ENCODE data around the gene OR10D3.

- TF ChIP-seq EP300 (IDR thresholded peaks at IDR 0.05) (no peak), CTCF (IDR thresholded peaks at IDR 0.05) (no peak), POLR2A (IDR thresholded peaks at IDR 0.05; ENCODE audit: low read depth) (no peak)
These were observed 17.5 kb downstream of the OR10D3 start for GRCh38 chr11:124200671-124201070.

Data from esophagus muscularis mucosa (tissue), 4 donors.